SK-N-MC (cell line): ENCODE data around the gene MRPL40.

Source experiments
- EZH2 ChIP-seq: fragments of 200-600 bp; sonication (generic); IDR thresholded peaks from one replicate; pipeline ENCODE4 v1.6.1; 2017; ENCODE audit warnings: antibody characterized with exemption
- FOXP2 ChIP-seq: optimal IDR thresholded peaks from 2 replicates; pipeline ENCODE3; 2011; ENCODE audit warnings: mild to moderate bottlenecking, moderate library complexity; ENCODE audit not compliant: insufficient read depth; ENCODE audit errors: extremely low read length, control extremely low read depth
- POLR2AphosphoS5 ChIP-seq: IDR thresholded peaks from 2 replicates; pipeline ENCODE4 v1.6.1; 2012; ENCODE audit warnings: mild to moderate bottlenecking, low read depth, low read length, borderline replicate concordance

DNA sequence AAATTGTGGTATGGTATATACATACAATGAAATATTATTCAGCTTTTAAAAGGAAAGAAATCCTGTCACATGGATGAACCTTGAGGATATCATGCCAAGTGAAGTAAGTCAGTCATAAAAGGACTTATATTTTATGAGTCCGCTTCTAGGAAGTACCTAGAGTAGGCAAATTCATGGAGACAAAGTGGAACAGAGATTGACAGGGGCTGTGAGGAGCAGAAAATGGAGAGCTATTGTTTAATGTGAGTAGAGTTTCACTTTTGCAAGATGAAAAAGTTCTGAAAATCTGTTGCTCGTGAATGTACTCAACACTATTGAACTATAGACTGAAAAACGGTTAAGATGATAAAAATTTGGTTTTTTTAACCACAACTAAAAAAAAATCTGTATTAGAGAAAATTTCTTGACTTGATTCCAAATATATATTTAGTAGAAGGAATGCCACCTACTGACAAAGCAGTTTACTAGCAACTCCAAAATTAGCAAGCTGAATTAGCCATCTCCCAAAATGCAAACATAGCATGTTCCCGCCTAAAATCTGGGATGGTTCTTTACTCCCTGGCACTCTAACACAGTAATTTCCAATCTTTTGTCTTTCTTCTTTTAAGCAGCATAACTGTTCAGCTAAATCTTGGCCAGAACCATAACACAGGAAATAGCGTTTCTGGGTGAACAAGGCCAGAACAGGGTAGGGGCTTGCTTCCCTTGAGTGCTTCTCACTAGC lies 45.1 kb downstream of the MRPL40 start:
- TF ChIP-seq EZH2 (no peak), POLR2AphosphoS5 (no peak), FOXP2 (no peak)
